Measurements from ENCODE around the gene SIVA1.
"Not testable (repeated sequence)": the region's sequence is repeated elsewhere in the genome, so short reads cannot be mapped to it uniquely, and the experiment has no call there.

Gene SIVA1

GRCh38 chr14:104721505-104722431 lies 31.2 kb upstream of the SIVA1 start:
- DNase-seq, result no peak

- no peak for DNase-seq
These were observed 29.9 kb upstream of the SIVA1 start for GRCh38 chr14:104722938-104723650.

- DNase-seq, result peak; percentile 73
These were observed 29.1 kb upstream of the SIVA1 start, which contains the start of gene ADSS1 for GRCh38 chr14:104723651-104724406. Gene ADSS1 (plus strand): TSS chr14:104724229. CDS start chr14:104724271, 42 bp downstream.

GRCh38 chr14:104724407-104724980 lies 28.5 kb upstream of the SIVA1 start:
- DNase-seq, result no peak

GRCh38 chr14:104724981-104725771 lies 27.8 kb upstream of the SIVA1 start:
- DNase-seq, result no peak

- no peak for DNase-seq
These were observed 27.0 kb upstream of the SIVA1 start for GRCh38 chr14:104725772-104726548.

- DNase-seq, result no peak
These were observed 26.1 kb upstream of the SIVA1 start for GRCh38 chr14:104726600-104727451.

GRCh38 chr14:104728631-104729030 lies 24.3 kb upstream of the SIVA1 start:
- no peak for DNase-seq

- not testable (repeated sequence) for DNase-seq
These were observed 23.6 kb upstream of the SIVA1 start for GRCh38 chr14:104729176-104729834.

GRCh38 chr14:104729835-104730181 lies 23.1 kb upstream of the SIVA1 start:
- DNase-seq, result no peak

- no peak for DNase-seq
These were observed 22.5 kb upstream of the SIVA1 start for GRCh38 chr14:104730487-104730886.

- no peak for DNase-seq
These were observed 21.3 kb upstream of the SIVA1 start for GRCh38 chr14:104731320-104732294.

GRCh38 chr14:104732355-104732804 lies 20.6 kb upstream of the SIVA1 start:
- DNase-seq, result no peak

- DNase-seq, result no peak
These were observed 19.8 kb upstream of the SIVA1 start for GRCh38 chr14:104732931-104733681.

- DNase-seq, result no peak
These were observed 18.8 kb upstream of the SIVA1 start for GRCh38 chr14:104734051-104734587.

- no peak for DNase-seq
These were observed 18.4 kb upstream of the SIVA1 start for GRCh38 chr14:104734601-104734990.
